Inferior parietal cortex (tissue), 1 donor: ENCODE data around the gene CLTA.
"Not testable (repeated sequence)": the region's sequence is repeated elsewhere in the genome, so short reads cannot be mapped to it uniquely, and the experiment has no call there.

Experiments
- DNase-seq: peaks from one replicate; pipeline ENCODE4 v3.0.0-alpha.2; 2016; ENCODE audit errors: extremely low spot score

CLTA gene

GRCh38 chr9:36189976-36190375 lies 745 bp upstream of the CLTA start:
- DNase-seq = peak; percentile 30

- DNase-seq = no peak
These were observed 547 bp downstream of the CLTA start for GRCh38 chr9:36191290-36191645.

- DNase-seq = no peak
These were observed 965 bp downstream of the CLTA start for GRCh38 chr9:36191686-36192085.

GRCh38 chr9:36192196-36192595 lies 1.5 kb downstream of the CLTA start:
- DNase-seq = no peak

- no peak for DNase-seq
These were observed 2.3 kb downstream of the CLTA start for GRCh38 chr9:36193023-36193422.

- DNase-seq = no peak
These were observed 3.7 kb downstream of the CLTA start for GRCh38 chr9:36194326-36195000.

- no peak for DNase-seq
These were observed 14.3 kb downstream of the CLTA start for GRCh38 chr9:36204906-36205547.

- no peak for DNase-seq
These were observed 16.3 kb downstream of the CLTA start for GRCh38 chr9:36207016-36207415.

GRCh38 chr9:36207546-36208012 lies 16.9 kb downstream of the CLTA start:
- DNase-seq = no peak

GRCh38 chr9:36208521-36209253 lies 18.0 kb downstream of the CLTA start:
- no peak for DNase-seq

- no peak for DNase-seq
These were observed 20.0 kb downstream of the CLTA start for GRCh38 chr9:36210722-36211121.

GRCh38 chr9:36211510-36211909 lies 20.8 kb downstream of the CLTA start:
- DNase-seq = no peak

GRCh38 chr9:36213387-36213786 lies 22.7 kb downstream of the CLTA start:
- no peak for DNase-seq

GRCh38 chr9:36213989-36214388 lies 23.3 kb downstream of the CLTA start:
- DNase-seq = no peak

GRCh38 chr9:36214571-36214970 lies 23.9 kb downstream of the CLTA start:
- no peak for DNase-seq

GRCh38 chr9:36217256-36217968 lies 26.7 kb downstream of the CLTA start:
- DNase-seq = no peak

- no peak for DNase-seq
These were observed 27.3 kb downstream of the CLTA start for GRCh38 chr9:36218011-36218410.

GRCh38 chr9:36218411-36218901 lies 27.7 kb downstream of the CLTA start:
- peak; percentile 61 for DNase-seq

- no peak for DNase-seq
These were observed 30.9 kb downstream of the CLTA start for GRCh38 chr9:36221667-36222066.

GRCh38 chr9:36222449-36222848 lies 31.7 kb downstream of the CLTA start:
- no peak for DNase-seq

GRCh38 chr9:36237230-36237629 lies 46.5 kb downstream of the CLTA start:
- no peak for DNase-seq

GRCh38 chr9:36239205-36239604 lies 48.5 kb downstream of the CLTA start:
- DNase-seq = not testable (repeated sequence)
